C4-2B (cell line): Measurements from ENCODE around the gene STK35.

Experiments used
- H3K27ac ChIP-seq: fragments of 450-650 bp; 2 replicates; pipeline ENCODE4 v1.5.1; 2017
- CTCF ChIP-seq: fragments of 450-650 bp; conservative IDR thresholded peaks from 2 replicates; pipeline ENCODE4 v1.5.1; 2017; ENCODE audit warnings: mild to moderate bottlenecking
- ZFX ChIP-seq: fragments of 450-650 bp; IDR thresholded peaks from 2 replicates; pipeline ENCODE4 v1.6.1; 2017

The STK35 gene

GRCh38 chr20:2142649-2143048 is 41.0 kb downstream of the STK35 start:
- TF ChIP-seq CTCF (no peak), ZFX (no peak)
- no peak overlapping the region for H3K27ac ChIP-seq

DNA sequence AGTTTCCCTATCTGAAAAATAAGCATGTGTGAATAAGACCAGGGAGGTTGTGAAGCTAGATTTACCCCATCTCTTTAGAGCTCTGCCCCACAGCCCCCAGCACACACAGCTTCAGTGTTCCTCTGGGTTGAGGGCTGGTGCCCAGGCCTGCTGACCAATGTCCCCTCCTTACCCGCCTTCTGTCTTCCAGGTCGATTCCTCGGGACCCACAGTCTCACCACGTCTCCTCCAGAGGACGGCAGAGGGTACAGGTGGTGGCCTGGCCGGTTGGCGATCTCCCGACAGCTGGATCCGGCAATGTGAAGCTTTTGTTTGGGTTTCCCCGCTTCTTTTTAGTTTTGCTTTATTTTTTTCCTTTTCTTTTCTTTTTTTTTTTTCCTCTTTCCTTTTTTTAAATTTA is 42.0 kb downstream of the STK35 start:
- H3K27ac ChIP-seq, result no peak overlapping the region
- TF ChIP-seq CTCF (no peak), ZFX (no peak)

- no peak for TF ChIP-seq CTCF
- TF ChIP-seq ZFX, result no peak
- no peak overlapping the region for H3K27ac ChIP-seq
Measured at GRCh38 chr20:2144850-2145249, 43.2 kb downstream of the STK35 start.

GRCh38 chr20:2145376-2145775 is 43.7 kb downstream of the STK35 start:
- TF ChIP-seq CTCF, result no peak
- no peak for TF ChIP-seq ZFX
- H3K27ac ChIP-seq, result no peak overlapping the region

GRCh38 chr20:2146080-2146867 is 44.6 kb downstream of the STK35 start:
- TF ChIP-seq CTCF (no peak), ZFX (no peak)
- no peak overlapping the region for H3K27ac ChIP-seq

GRCh38 chr20:2149507-2149906 is 47.9 kb downstream of the STK35 start:
- TF ChIP-seq CTCF (no peak), ZFX (no peak)
- no peak overlapping the region for H3K27ac ChIP-seq

DNA sequence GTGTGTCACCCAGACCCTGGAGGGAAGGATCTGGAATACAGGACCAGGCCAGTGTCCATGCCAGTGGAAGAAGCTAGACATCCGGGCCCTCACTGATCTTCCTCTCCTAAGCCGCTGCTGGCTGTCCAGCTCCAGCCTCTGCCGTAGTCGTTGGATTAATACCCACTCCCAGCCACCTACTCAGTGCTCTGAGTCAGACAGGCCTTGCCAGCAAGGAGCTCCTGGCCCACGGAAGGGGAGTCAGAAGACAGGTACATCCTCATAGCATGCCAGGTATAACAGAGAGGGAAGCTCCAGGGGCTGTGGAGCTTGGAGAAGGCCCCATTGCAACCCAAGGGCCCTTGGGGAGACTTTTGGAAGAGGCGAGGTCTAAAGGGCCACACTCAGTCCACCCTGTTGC is 49.0 kb downstream of the STK35 start:
- TF ChIP-seq CTCF, result no peak
- TF ChIP-seq ZFX, result no peak
- H3K27ac ChIP-seq, result no peak overlapping the region
